NCI-H1436 treated with DMSO at 0.1 percent for 48 hours (cell line): ENCODE results near the gene STK11IP.

Experiments used
- DNase-seq: peaks from one replicate; lab custom pipeline; 2025; lab: John Stamatoyannopoulos, UW

STK11IP gene

DNA sequence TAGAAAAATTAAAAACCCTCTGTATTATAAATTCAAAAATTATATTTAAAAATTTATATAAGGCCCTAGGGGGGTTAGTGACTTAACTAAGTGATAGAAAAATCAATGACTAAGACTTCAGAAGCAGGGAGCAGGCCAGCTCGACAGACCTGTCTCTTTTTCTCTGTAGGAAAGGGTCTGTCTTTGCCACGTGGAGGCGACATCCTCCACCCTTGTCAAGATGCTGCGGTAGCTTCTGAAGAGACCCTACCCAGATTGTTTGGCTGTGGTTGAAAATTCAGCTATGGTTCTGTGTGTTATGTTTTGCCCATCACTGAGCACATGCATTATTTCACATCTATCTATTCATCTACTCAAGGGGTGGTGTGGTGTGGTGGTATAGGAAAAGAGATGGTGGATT, 21.6 kb downstream of the STK11IP start:
- DNase-seq: no peak

GRCh38 chr2:219620546-219620945, 22.9 kb downstream of the STK11IP start:
- DNase-seq: no peak

DNA sequence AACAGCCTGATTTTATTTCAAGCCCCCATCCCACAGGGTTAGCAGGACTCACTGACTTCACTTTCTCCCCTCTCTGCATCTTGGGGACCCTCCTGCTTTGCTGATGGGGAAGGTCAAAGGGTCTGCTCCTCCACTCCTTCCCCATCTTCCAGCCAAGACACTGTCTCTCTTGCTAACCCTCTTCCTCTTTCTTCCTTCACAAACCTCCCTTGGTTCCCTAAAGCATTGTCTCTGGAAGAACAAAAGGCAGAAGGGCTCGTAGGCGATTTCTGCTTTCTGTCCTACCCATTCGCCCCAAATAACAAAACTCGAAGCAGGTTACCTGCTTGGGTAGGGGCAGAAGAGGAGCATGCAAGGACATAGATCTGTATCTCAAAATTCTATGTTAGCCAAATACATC, 24.3 kb downstream of the STK11IP start:
- DNase-seq: no peak

DNA sequence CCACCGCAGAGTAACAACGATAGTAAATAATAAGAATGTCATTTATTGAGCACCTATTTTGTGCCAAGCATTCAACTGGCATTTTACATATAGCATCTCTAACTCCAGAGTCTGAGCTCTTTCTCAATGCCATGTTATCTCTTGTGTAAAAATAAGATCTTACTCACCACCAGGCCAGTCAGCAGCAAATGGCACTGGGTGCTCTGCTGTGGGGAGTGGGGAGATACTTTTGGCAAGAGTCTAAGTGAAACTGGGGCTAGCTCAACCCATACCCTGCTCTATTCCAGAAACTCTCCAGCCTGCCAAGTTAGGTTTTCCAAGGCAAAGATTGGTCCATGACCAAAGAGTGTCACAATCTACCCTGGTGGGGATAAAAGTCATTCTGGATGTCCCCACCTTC, 24.8 kb downstream of the STK11IP start:
- no peak for DNase-seq

GRCh38 chr2:219624565-219624964, 26.9 kb downstream of the STK11IP start:
- DNase-seq: no peak

DNA sequence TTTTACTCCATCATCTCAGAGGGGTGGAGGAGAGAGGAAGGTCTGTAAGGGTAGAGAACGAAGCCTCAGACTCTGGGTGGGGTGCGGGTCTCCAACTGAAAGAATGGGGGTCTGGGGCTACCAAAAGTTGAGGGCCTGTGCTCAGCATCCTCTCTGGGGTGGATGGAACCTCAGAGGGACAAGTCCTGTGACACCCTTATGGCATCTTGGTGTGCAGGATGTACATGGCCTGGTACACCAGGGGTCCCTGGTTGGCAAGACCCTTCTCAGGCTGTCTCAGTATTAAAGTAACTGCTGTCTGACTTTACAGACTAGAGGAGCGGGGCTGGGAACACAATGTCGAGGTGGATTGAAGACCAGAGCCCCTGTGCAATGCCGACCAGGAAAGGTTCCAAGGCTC, 27.5 kb downstream of the STK11IP start:
- DNase-seq: no peak

DNA sequence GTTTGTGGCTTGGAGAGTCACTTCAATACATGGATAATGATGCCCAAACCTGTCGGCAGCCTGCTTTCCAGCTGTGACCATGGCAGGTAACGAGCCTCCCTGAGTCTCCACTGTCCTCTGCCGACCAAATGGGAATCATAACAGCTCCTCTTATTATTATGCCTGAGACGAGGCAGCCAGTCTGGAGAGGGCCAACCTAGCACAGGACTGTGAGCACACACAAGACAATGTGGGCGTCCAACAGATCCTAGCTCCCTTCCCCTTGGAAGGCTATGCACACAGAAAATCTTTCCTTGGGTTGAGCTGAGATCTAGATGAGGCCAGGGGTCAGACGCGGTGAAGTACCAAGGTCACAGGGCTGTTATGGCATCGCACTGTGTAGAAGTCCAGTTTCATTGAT, 28.9 kb downstream of the STK11IP start:
- DNase-seq: no peak

- DNase-seq: no peak
Measured at GRCh38 chr2:219627103-219628100, 29.7 kb downstream of the STK11IP start, which contains the start of gene SLC4A3. Gene SLC4A3 (plus strand): TSS chr2:219627630. CDS start chr2:219627993, 363 bp downstream.

DNA sequence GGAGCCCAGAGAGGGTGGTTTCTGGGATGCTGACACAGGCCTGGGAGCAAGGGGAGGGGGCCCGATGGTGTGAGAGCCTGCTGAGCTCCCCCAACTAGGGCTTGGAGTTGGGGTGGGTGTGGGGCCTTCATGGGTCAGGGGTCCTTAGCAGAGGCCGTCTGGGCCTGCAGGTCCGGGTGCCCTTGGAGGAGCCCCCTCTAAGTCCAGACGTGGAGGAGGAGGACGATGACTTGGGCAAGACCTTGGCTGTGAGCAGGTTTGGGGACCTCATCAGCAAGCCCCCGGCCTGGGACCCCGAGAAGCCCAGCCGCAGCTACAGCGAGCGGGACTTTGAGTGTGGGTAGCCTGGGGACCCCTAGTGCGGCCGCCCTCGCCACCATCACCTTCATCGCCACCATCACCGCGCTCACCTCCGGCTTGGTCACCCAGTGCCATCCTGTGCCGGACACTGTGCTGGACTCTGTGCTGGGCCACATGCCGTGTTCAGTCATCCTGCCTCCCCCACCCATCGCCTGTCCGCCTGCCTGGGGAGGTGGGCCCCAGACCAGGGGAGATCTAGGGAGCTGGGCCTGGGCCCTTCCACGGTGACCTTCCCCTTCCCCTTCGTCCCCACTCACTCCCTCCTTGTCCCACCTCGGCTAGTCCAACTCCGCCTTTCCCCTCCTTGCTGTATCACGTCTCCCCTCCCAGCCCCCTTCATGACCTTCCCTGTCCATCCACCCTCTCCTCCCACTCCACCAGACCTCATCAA, 30.8 kb downstream of the STK11IP start:
- no peak for DNase-seq

- DNase-seq: no peak
Measured at GRCh38 chr2:219628986-219629901, 31.6 kb downstream of the STK11IP start.

- DNase-seq: no peak
Measured at GRCh38 chr2:219629976-219630695, 32.5 kb downstream of the STK11IP start.

DNA sequence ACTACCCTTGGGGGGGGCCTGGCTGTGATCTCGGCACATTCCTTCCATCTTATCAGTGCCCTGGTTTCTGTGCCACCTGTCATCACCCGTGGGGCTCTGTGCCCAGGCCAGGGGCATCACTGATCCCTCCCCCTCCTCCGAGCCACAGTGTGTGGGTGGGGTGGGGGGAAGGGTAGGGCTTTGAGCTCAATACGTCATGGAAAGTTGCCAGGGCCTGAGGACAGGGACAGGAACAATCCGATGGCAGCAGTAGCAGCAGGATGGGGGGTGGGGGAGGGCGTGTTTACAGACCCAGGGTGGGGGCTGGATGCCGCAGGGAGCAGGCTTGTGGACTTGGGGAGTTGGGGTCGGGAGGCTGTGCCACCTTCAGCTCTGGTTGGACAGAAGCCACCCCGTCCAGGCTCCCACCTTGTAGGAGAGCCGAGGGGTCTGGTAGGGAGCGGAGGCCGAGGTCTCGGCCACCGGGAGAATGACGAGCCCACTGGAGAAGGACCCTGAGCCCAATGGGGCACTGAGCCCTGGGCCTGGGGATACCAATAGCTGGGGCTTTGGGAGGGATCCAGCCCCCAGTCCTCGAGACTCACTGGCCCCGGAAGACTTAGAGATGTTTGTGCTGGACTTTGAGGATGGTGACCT, 33.2 kb downstream of the STK11IP start:
- DNase-seq: no peak

DNA sequence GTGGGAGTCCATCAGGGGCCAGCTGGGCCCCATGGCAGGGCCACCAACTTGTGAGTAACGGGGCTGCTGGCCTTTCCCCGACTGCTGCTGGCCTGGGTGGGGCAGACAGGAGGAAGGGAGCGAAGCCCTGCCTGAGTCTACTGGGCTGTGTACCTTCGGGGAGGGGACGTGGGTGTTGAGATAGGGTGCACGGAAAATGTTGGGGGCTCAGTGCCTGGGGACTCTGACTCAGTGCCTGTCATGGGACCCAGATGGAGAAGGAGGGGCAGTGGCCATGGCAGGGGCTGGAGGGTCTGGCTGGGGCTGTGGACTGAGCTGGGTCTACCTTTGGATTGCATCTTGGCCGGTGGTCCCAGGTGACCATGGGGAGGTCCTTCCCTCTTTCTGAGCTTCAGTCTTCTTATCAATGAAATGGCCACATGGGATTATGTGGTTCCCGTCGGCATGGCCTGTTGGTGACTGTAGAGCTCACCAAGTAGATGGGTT, 33.8 kb downstream of the STK11IP start:
- DNase-seq: no peak

- no peak for DNase-seq
Measured at GRCh38 chr2:219631904-219632759, 34.5 kb downstream of the STK11IP start.

- no peak for DNase-seq
Measured at GRCh38 chr2:219632760-219633105, 35.1 kb downstream of the STK11IP start.

DNA sequence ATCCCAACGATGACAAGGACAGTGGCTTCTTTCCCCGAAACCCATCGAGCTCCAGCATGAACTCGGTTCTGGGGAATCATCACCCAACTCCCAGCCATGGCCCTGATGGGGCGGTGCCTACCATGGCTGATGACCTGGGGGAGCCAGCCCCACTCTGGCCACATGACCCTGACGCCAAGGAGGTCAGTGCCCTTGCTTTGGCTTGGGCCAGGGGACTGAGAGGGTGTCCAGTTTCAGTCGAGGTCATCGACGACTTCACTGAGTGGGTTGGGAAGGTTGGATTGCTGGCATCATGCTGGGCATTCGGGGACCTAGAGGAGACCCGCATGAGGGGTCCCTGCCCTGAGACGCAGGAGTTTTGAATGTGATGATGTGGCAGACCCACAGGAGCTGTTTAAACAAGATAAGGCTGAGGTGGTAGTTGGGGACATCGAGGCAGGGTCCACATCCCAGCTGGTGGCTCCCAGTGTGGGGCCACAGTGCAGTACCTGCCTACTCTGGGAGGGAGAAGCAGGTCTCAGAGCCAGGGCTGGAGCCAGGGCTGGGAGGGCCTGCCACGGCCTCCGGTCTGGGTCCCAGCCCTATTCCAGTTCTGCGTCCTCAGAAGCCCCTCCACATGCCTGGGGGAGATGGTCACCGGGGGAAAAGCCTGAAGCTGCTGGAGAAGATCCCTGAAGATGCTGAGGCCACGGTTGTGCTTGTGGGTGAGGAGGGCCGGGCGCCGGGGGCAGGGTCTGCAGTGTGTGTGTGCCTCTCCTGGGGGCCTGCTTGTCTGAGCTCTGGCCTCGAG, 35.8 kb downstream of the STK11IP start:
- DNase-seq: no peak

GRCh38 chr2:219634171-219634940, 36.7 kb downstream of the STK11IP start:
- no peak for DNase-seq
